ENCODE data around the gene CYP11A1.

The CYP11A1 gene

DNA sequence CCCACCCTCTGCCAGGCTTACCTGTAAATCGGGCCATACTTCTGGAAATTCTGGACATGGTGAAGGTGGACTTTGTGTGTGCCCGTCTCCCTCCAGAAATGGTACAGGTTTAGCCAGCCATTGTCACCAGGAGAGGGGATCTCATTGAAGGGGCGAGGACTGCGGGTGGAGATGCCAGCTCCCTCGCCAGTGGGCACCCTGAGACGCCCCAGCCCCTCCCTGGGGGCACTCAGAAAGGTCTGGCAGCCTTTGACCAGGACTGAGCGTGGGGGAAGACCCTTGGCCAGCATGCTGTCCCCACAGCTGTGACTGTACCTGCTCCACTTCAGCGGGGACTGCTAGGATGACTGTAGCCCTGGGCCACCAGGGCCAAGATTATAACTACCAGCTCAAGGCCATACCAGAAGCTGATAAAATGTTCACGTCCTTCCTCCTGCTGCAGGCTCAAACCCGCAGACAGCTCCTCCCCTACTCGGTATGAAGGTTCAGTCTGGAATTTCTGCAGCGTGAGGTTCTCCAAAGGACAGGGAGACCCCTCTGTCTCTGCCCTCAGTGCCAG lies at the start of gene CYP11A1:
Gene CYP11A1, minus strand, starts transcription at position 351 of the 559 bp plus-strand sequence. Its CDS starts 61 bp downstream, at position 290.
- DNase-seq: no peak

DNA sequence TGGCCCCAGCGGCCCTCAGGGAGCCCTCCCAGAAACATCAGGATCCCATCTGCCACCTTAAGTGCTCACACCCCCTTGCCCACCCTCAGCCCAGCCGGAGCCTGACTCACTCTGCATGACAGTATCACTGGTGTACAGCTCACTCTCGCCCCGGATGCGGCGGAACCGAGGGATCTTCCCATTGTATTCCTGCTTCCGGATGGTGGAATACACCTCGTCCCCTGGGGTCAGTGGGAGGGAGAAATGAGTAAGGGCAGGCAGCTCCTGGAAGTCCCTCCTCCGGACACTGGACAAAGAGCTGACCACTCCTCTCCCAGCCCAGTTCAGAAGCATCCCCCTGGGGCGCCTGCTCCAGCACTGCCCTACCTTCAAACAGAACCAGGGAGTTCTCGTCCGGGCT lies 49.8 kb upstream of the CYP11A1 start:
- no peak for DNase-seq

DNA sequence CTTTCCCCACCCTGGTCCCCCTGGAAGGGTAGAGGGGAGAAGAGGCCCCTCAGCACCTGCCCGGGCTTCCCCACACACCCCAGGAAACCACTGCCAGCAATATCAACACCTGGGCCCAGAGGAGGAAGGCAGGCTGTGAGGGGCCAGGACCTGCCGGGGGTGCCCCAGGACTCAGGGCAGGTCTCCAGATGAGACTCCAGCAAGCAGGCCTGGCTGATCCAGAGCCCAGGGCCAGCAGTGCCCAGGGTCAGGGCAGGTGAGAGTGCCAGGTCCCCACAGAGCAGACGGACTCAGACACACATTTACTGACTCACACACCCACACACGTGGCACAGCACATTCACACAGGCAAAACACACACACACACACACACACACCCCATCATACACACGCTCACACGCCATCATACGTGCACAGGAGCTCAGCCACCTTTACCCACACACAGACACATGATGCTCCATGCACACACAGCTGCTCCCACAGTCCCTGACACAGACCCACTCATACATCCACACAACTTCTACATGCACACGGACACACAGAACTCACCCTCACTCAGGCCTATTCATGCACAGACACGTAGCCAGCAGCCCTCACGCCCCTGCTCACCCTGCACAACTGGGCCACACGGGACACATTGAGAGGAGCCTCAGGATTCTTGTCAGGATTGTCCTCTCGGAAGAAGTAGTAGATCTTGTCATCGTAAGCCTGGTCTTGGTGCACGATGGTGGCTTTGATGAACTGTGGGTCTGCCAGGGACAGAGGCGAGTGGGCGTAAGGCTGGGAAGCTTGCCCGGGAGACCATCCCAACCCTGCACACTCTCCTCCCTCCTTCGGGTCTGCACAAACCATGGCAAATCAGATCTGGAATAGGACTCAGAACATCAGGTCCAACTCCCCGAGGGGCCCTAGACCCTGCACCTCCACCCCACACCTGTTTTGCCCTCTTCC lies 48.8 kb upstream of the CYP11A1 start:
- DNase-seq: no peak

DNA sequence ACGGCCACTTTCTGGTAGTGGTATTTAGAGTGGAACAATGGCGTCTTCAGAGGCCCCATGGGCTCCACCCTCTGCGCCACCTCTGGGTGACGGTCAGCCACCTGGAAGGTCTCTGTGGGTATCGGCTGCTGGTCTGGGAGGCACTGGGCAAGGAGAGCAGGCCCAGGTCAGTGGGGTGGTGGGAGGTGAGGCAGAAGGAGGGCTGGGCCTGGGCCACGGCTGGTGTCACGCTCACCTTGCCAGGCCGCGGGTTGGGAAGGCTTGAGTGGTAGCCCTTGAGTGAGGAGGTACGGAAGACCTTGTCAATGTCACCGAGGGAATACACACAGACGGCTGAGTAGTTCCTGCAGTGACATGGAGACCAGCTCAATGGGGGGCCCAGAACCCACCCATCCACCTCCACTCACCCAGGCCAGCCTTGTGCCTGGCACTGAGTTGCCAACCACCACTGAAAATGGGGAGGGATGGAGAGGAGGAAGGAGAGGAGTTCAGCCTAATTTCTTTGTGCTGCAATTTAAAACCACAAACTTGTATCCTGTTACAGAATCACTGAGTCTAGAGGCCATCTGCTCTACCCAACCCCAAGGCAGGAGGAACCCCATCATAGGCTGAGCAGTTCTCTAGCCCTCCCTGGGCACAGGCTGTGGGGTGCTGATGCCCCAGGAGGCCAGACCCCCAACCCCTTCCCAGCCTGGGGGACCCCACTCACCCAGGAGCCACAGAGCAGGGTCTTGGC lies 47.3 kb upstream of the CYP11A1 start:
- DNase-seq: peak; percentile 37 to 63

DNA sequence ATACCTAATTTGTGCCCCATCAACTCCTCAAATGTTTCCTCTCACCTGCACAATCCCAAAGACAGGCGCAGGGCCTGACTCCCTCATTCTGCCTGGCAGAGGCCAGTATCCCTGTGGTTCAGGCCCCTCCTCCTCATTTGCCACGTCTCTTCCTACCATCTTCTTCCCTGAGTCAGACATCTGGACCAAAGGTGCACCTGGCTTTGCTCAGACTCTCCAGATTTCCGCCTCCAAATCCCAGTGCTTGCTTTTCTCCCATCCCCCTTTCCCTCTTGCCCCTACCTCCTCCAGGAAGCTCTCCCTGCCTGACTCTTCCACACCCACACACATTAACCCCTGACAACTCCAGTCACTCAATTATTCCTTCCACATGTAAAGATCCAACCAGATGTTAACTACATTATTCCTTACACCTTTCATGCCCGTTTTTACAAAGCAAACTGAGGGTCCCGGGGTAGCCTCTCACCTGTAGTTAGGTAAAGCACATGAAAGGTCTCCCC lies 46.7 kb upstream of the CYP11A1 start:
- no peak for DNase-seq

DNA sequence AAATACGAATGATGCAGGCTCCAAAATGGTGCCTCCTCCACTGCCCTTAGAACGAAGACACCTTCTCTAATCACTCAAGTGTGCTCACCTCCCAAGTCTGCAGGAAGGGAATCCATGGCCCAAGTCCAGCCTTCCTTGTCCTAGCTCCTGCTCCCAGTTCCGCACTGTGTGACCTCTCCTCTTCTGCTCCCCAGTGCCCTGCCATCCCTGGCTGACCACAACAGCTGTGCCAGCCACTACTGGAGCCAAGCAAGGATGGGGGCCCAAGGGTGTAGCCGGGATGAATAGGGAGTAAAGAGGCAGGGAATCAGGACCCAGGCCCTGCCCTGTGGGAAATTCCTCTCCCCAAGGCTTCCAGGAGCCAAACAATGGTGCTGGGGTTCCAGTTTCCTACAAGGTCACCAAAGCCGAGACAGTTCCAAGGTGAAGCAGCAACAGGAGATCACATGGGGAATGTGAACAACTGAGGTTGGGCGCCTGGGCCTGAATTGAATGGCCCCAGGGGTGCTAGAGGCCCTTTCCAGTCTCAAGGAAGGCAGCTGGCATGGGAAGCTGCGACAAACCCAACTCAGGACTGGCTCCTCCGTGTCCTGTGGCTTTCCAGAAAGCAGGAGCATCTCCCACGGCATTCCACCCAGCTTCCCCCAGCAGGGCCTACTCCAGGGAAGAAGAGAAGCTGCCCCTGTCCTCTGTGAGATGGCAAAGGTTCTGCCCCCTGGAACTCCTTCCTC lies 46.1 kb upstream of the CYP11A1 start:
- DNase-seq: no peak

DNA sequence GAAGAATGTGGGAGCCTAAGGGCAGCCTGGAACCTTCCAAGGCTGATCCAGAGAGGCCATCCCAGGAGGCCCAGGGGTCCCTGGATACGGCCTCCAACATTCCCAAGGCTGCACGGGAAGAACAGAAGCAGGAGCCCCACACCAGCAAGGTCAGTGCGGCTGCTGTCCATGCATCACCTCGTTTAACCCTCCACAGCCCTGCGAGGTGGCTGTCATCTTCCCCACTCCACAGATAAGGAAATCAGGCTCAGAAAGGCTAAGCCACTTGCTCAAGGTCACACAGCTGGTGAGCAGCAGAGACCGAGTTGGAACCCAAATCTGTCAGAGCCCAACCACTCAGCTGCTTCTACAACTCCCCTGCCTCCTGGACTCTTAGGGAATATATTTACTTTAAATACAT lies 44.7 kb upstream of the CYP11A1 start:
- DNase-seq: no peak

DNA sequence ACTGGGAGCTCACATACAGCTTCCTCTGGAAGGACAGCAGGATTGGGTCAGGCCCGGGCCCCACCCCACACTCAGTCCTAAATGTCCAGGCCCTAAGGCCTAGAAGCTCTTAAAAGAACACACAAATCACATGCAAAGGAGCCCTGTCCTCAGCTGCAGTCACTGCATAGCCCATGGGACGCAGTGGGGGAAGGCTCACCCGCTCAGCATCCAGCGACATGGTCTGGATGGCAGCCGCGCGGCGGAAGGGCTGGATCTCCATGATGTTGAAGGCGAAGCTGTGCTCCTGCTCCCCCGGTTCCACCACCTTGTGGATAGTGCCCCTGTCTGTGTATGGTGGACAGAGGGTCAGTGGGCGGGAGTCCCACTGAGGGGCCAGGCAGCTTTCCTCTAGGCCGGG lies 44.2 kb upstream of the CYP11A1 start:
- DNase-seq: no peak

DNA sequence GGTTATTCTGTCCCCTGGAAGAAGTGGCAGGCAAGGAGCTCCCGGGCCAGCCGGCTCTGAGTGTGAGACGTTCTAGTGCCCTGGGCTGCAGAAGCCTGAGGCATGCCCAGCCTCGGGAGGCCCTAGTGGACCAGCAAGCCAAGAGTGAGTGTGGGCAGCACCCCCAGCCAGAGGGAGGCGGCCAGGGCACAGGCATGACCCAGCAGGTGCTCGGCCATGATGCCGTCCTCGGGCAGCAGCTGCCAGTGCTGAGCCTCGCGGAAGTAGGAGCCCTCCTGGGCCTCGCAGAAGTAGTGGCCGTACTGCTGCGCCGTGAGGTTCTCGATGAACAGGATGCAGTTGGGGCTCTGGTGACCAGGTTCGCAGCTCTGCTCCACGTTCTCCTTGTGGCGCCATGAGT lies 43.1 kb upstream of the CYP11A1 start:
- DNase-seq: no peak

DNA sequence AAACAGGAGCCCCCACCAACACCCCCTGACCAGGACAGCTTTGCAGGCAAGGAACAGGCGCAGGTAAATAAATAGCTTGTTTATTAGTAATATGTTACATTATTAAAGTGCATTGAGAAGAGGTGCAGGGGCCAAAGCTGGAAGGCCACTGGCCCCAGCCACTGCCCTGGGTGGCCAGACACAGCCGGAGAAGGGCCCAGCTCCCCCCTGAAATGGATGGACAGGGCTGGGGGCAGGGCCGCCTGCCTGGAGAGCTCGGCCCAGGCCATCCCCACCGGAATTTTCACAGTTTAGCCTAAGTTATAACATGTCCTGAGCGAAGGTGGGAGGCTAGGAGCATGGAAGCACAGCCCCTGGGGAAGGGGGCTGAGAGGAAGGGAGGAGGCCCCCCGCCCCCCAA lies 41.8 kb upstream of the CYP11A1 start:
- no peak for DNase-seq

DNA sequence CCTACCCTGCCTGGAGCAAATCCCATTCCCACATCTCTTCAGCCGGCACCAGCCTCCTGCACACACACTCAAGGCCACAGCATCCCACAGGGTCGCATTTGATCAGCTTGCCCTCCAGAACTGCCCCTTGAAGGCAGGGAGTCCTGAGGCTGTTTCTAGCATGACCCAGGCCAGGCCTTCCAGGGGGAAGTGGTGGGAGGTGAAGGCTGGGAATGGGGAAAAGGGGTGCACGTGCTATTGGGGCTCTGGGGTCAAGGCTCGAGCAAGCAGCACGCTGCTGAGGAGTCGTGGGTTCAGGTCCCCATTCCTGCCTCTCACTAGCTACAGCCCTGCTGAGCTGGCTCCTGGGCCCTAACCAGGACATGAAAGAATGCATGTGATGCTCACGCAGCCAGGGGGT lies 41.4 kb upstream of the CYP11A1 start:
- DNase-seq: no peak

DNA sequence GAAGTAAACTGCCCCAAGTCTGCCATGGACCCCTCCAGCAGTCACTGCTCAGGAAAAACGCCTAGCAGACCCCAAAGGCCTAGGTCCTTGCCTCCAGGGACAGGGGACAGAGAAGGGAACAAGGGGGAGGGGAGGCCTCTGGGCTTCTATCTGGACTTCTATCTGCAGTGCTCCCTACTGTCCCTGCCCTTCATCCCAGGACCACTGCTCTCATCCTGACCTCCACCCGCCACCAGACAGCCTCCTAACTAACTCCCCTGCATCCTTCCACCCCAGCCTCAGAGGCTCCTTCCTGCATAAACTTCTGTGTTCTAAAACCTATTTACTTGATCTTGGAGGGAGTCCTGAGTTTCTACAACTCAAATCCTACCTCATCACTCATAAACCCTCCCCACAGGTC lies 40.9 kb upstream of the CYP11A1 start:
- no peak for DNase-seq

DNA sequence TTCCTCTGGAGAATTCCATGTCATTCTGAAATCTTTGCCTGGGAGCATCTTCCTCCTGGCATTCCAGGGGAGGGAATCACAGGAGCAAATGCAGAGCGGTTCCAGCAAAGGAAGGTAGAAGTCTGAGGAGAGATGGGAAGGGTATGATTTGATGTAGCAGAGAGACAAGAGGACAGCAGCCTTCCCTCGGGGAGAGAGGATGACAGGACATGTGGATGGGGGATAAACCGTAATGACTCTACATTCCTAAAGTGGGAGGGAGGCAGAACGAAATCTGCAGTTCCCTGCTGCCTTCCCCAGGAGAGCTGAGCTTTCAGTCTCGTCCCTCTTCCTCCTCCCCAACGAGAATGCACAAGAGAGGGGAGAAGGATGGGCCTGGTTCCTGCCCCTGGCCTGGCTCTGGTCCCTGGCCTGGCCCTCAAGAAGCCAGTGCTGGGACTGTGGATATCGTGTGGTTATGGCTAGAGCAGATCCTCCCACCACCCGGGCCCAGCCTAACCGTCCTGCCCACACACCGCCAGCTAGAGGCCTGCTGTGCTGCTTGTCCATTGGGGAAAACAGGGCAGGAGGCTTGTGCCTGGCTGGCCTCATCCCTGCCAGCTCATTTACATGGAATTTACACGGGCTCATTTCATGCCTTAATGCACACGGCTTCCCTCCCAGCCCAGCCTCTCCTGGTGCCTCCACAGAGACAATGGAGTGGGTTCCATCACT lies 39.7 kb upstream of the CYP11A1 start:
- DNase-seq: no peak

DNA sequence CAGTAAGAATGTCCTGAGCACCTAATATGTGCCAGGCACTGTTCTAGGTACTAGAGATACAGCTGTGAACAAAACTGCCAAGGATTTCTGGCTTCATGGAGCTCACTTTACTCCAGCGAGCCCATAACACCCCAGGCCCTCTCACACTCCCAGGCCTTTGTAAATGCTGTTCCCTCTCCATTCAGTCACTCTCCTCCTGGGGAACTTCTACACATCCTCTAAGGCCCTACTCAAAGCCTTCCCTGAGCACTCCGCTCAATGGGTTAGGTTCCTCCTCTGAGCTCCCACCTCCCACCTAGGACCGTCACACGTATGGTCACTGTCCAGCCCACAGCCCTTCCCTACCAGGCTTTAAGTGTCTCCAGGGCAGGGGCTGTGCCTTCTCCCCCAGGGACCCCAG lies 39.1 kb upstream of the CYP11A1 start:
- no peak for DNase-seq

DNA sequence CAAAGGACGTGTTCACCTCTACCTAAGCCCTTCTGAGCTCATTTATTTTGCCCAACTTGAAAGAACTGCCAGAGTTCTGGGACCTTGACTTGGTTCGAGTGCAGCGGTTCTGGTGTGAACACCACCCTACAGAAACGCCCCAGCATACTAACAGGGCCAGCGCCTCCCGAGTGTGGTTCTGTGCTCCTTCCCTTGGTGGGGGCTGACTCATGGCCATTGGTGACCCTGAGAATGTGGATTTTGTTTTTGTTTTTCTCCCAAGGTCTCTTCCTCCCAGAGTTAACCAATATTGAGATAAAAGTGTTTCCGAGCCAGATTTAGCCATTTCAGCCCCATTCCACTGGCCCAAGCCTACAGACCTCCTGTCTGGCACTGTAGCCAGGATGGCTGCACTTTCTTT lies 38.4 kb upstream of the CYP11A1 start:
- DNase-seq: no peak

DNA sequence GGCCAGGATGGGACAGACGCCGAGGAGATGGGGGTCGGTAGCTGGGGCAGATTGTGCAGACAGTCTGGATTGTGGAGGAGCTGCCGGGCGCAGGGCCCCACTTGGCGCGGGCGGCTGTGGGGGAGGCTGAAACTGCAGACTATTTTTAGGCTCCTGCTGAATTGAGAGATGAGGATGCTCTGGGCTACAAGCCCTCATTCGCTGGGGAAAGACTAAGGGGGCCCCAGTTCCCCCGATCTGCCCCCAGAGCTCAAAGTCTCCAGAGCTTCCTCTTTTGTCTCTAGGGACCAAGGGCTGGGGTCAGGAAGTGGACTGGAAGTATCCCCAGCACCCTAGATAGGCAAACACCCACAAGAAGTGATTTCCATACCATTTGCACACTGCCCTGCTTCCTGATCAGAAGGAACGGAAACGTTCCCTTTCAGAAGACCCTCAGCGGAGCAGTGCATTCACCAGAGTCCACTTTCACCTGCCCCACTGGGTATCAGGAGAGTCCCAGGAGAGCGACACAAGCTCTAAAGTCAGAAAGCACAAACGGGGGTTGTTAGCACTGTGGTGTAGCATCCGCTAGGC lies 36.6 kb upstream of the CYP11A1 start:
- peak; percentile 94 to 96 for DNase-seq

DNA sequence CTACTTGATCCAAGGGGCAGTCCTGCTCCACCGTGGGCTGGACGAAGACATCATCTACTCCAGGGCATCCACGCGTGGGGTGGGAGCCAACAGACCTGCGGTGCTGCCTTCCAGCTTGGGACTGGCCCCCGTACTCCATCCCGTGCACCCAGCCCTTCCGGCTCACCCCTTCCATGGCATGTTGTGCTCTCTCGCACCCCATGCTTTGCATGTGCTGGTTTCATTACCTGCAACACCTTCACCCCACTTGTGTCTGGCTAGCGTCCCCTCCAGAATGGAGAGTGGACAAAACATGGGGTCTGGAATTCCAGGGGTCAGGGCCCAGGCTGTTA lies 36.1 kb upstream of the CYP11A1 start:
- DNase-seq: no peak

DNA sequence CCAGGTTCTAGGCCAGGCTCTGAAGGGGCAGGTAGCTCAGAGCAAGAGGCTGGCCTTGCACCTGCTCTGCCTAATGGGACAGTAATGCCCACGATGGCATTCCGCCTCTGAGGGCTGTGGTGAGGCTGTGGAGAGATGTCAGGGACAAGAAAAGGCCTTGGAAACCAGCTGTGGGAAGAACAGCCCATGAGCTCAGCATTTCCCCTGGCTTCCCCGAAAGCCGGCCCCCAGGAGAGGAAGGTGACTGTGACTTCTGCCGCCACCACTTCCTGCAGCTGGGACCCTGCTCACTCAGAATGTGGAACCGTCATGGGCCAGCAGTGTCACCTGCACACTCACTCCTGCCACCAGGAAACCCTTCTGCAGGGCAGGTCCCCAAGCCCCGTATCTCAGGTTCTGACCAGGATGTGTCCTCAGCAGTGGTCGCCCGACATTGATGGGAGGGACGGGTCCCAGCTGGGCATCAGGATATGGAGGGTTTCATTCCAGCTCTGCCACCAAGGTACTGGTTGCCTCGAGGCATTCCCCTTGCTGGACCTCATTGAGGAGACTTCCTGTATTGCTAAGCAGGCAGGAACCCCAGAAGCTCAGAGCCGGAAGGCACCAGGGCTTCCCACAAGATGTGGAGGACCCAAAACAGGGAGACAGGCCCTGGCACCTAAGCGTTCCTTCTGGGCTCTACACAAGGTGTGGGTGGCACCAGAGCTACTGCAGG lies 35.6 kb upstream of the CYP11A1 start:
- DNase-seq: peak; percentile 86 to 88

DNA sequence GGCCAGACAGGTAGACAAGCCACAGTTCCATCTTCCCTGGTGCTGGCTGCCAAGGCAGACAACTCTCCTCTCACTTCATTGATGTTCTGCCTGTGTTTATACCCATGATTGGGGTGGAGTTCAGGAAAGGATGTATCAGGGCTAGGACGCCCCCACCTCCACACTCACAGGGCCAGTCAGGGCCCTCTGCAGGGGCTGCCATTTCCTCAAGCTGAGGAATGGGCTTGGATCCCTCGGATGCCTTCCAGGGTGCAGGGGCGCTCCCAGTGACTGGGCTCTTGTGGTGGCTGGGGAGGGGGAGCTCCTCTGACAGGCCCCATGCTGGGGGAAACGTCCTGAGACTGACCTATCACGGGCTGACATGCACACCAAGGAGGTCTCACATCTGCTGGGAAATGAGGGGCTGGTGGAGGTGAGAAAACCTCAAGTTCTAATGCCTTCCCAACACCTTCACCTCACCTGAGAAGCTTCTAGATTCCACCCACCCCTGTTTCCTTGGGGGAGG lies 34.9 kb upstream of the CYP11A1 start:
- DNase-seq: no peak

DNA sequence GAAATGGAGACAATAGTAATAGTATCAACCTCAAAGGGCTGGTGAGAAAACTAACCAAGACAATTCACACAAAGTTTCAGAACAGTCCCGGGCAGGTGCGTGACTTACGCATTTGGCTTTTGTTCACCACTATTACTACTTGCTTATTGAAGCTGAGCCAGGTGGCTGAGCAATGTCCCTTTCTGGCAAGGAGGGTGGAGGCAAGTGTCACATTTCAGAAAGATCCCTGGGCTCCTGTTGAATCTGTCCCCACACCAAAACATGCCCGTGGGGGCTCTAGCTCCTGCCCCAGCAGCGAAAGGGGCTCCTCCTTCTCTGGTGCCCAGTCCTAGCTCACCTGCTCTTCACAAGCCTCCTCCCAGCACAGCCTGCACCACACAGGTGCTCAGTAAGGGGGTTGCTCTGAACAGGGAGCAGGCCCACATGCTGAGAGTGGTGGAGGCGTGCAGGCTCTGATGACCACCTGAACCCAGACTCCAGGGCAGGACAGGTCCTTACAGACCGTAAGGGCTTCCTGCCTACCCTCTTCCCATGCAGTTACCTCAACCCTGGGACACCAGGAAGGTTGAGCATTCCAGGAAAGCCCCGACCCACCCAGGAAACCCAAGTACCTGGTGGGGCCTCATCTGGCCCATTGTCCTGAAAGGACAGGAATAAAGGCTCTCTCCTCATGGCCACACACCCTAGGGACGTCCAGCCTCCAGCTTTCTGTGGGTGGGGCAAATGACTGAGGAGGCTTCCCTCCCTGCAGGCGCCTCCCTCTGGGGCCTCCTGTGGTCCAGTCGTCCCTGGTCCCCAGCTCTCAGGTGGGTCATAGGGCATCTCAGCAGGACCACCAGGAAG lies 33.7 kb upstream of the CYP11A1 start:
- DNase-seq: no peak
